Measurements from ENCODE around the gene FLT4.

The FLT4 gene

GRCh38 chr5:180631549-180632383 is 17.6 kb downstream of the FLT4 start:
- no peak for TF ChIP-seq CTCF (IDR thresholded peaks at IDR 0.05; ENCODE audit: low read depth, low read length, missing control alignments)
- in situ Hi-C loops (cut with HindIII; ENCODE audit: low pct_ligation_motif_present, low sequenced_read_pairs), result no loop called here

GRCh38 chr5:180630426-180630825 is 19.0 kb downstream of the FLT4 start:
- in situ Hi-C loops (cut with HindIII; ENCODE audit: low pct_ligation_motif_present, low sequenced_read_pairs), result no loop called here
- H3K36me3 ChIP-seq (replicated peaks), result no peaks in the 10 kb centered on the region
- DNase-seq, result no peak
- H3K27ac ChIP-seq, result no peak overlapping the region
- no peak overlapping the region for H3K4me3 ChIP-seq (ENCODE audit: low read depth, low read length)
- no peak for TF ChIP-seq CTCF (IDR thresholded peaks at IDR 0.05; ENCODE audit: low read depth, low read length, missing control alignments)
- no peaks in the 10 kb centered on the region for H3K27me3 ChIP-seq (replicated peaks)

More at GRCh38 chr5:180631549-180632383, 17.6 kb downstream of the FLT4 start:
- no peak overlapping the region for H3K27ac ChIP-seq
- no peak for DNase-seq
- no peak overlapping the region for H3K4me3 ChIP-seq (ENCODE audit: low read depth, low read length)
- H3K36me3 ChIP-seq (replicated peaks), result no peaks in the 10 kb centered on the region
- no peaks in the 10 kb centered on the region for H3K27me3 ChIP-seq (replicated peaks)

- no peaks in the 10 kb centered on the region for H3K27me3 ChIP-seq (replicated peaks)
- H3K4me3 ChIP-seq (ENCODE audit: low read depth, low read length), result no peak overlapping the region
- in situ Hi-C loops (cut with HindIII; ENCODE audit: low pct_ligation_motif_present, low sequenced_read_pairs), result no loop called here
- TF ChIP-seq CTCF (IDR thresholded peaks at IDR 0.05; ENCODE audit: low read depth, low read length, missing control alignments), result no peak
- no peaks in the 10 kb centered on the region for H3K36me3 ChIP-seq (replicated peaks)
- DNase-seq, result no peak
- no peak overlapping the region for H3K27ac ChIP-seq
Measured at GRCh38 chr5:180629831-180630382, 19.5 kb downstream of the FLT4 start.

- in situ Hi-C loops (cut with HindIII; ENCODE audit: low pct_ligation_motif_present, low sequenced_read_pairs), result no loop called here
- DNase-seq, result no peak
- no peak for TF ChIP-seq CTCF (IDR thresholded peaks at IDR 0.05; ENCODE audit: low read depth, low read length, missing control alignments)
- no peak overlapping the region for H3K27ac ChIP-seq
- no peaks in the 10 kb centered on the region for H3K27me3 ChIP-seq (replicated peaks)
- H3K4me3 ChIP-seq (ENCODE audit: low read depth, low read length), result no peak overlapping the region
- no peaks in the 10 kb centered on the region for H3K36me3 ChIP-seq (replicated peaks)
Measured at GRCh38 chr5:180628827-180629750, 20.3 kb downstream of the FLT4 start.

GRCh38 chr5:180628211-180628610 is 21.2 kb downstream of the FLT4 start:
- in situ Hi-C loops (cut with HindIII; ENCODE audit: low pct_ligation_motif_present, low sequenced_read_pairs), result no loop called here
- H3K36me3 ChIP-seq (replicated peaks), result no peaks in the 10 kb centered on the region
- no peaks in the 10 kb centered on the region for H3K27me3 ChIP-seq (replicated peaks)
- no peak overlapping the region for H3K27ac ChIP-seq
- DNase-seq, result no peak
- no peak for TF ChIP-seq CTCF (IDR thresholded peaks at IDR 0.05; ENCODE audit: low read depth, low read length, missing control alignments)
- no peak overlapping the region for H3K4me3 ChIP-seq (ENCODE audit: low read depth, low read length)
